DOHH2 (cell line): ENCODE results near the gene APCDD1L.

ENCODE experiments used
- H3F3A ChIP-seq: fragments of 200-600 bp; sonication (generic), shearing (Covaris generic); 2 replicates; pipeline ENCODE4 v1.6.0; 2016; ENCODE audit warnings: antibody characterized with exemption, mild to moderate bottlenecking; ENCODE audit not compliant: control insufficient read depth, insufficient read depth
- H3K27ac ChIP-seq: fragments of 200-600 bp; sonication (generic); 2 replicates; pipeline ENCODE4 v1.5.1; 2014; ENCODE audit warnings: low read depth, mild to moderate bottlenecking, low read length, moderate library complexity
- H3K27me3 ChIP-seq: fragments of 200-600 bp; sonication (generic); 2 replicates; pipeline ENCODE4 v1.6.1; 2014; ENCODE audit warnings: mild to moderate bottlenecking, low read length, mixed read lengths; ENCODE audit not compliant: control insufficient read depth
- H3K36me3 ChIP-seq: fragments of 200-600 bp; sonication (generic); 2 replicates; pipeline ENCODE4 v1.6.1; 2014; ENCODE audit warnings: mild to moderate bottlenecking, low read length, moderate library complexity, mixed read lengths; ENCODE audit not compliant: control insufficient read depth
- H3K4me1 ChIP-seq: fragments of 200-600 bp; sonication (generic); 2 replicates; pipeline ENCODE4 v1.6.1; 2014; ENCODE audit warnings: mild to moderate bottlenecking, low read length, mixed read lengths; ENCODE audit not compliant: control insufficient read depth
- H3K4me2 ChIP-seq: fragments of 200-600 bp; sonication (generic); 2 replicates; pipeline ENCODE4 v1.6.0; 2014; ENCODE audit warnings: mild to moderate bottlenecking, low read length, moderate library complexity
- H3K4me3 ChIP-seq: fragments of 200-600 bp; sonication (generic); 2 replicates; pipeline ENCODE4 v1.5.1; 2014; ENCODE audit warnings: mild to moderate bottlenecking, low read length, mixed read lengths
- H3K79me2 ChIP-seq: fragments of 200-600 bp; sonication (generic); 2 replicates; pipeline ENCODE4 v1.6.1; 2014; ENCODE audit warnings: mild to moderate bottlenecking, low read length, mixed read lengths; ENCODE audit not compliant: control insufficient read depth
- H3K9me2 ChIP-seq: fragments of 200-600 bp; sonication (generic); replicated peaks from 2 replicates; pipeline ENCODE4 v1.6.1; 2014; ENCODE audit warnings: mild to moderate bottlenecking, low read length, mixed read lengths; ENCODE audit not compliant: control insufficient read depth
- H3K9me3 ChIP-seq: fragments of 200-600 bp; sonication (generic); 2 replicates; pipeline ENCODE4 v1.6.1; 2014; ENCODE audit warnings: antibody characterized with exemption, low read length, mixed read lengths; ENCODE audit not compliant: control insufficient read depth, insufficient read depth
- H4K20me1 ChIP-seq: fragments of 200-600 bp; sonication (generic); 2 replicates; pipeline ENCODE4 v1.6.0; 2014; ENCODE audit warnings: low read depth, mild to moderate bottlenecking, antibody characterized with exemption, low read length, moderate library complexity; ENCODE audit not compliant: control insufficient read depth, insufficient read depth
- EZH2phosphoT487 ChIP-seq: fragments of 200-600 bp; sonication (generic); IDR thresholded peaks from 2 replicates; pipeline ENCODE4 v1.6.1; 2017; ENCODE audit warnings: borderline replicate concordance, mild to moderate bottlenecking, antibody characterized with exemption, low read length, moderate library complexity, mixed read lengths
- TF ChIP-seq, protein P1 (sequence below): fragments of 200-600 bp; sonication (generic); IDR thresholded peaks from one replicate; pipeline ENCODE4 v1.5.1; 2014; ENCODE audit warnings: antibody characterized with exemption, mild to moderate bottlenecking, low read depth, low read length; ENCODE audit not compliant: poor library complexity, severe bottlenecking

APCDD1L gene

DNA sequence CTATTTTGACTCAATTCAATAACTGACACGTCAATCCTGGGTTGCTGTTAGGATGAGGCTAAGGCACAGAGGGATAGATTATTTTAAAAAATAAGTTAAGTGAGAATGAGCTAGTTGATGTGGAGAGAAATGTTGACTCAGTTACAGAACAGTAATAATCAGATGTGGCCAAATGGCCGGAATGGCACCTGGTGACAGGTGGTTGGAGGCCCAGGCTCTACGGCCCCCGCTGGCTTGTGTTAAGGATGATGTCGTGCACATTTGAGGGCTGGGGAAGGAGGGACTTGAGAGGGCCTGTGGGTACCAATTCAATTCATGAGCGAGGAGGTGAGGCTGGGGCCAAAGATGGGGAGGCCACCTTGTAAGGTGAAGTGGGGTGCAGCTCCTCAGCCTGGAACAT is 31.7 kb downstream of the APCDD1L start:
- no peak overlapping the region for H3K4me3 ChIP-seq
- no peaks in the 10 kb centered on the region for H4K20me1 ChIP-seq
- no peaks in the 10 kb centered on the region for H3K4me1 ChIP-seq
- no peak overlapping the region for H3K4me2 ChIP-seq
- no peak for TF ChIP-seq EZH2phosphoT487
- TF ChIP-seq, protein P1, sequence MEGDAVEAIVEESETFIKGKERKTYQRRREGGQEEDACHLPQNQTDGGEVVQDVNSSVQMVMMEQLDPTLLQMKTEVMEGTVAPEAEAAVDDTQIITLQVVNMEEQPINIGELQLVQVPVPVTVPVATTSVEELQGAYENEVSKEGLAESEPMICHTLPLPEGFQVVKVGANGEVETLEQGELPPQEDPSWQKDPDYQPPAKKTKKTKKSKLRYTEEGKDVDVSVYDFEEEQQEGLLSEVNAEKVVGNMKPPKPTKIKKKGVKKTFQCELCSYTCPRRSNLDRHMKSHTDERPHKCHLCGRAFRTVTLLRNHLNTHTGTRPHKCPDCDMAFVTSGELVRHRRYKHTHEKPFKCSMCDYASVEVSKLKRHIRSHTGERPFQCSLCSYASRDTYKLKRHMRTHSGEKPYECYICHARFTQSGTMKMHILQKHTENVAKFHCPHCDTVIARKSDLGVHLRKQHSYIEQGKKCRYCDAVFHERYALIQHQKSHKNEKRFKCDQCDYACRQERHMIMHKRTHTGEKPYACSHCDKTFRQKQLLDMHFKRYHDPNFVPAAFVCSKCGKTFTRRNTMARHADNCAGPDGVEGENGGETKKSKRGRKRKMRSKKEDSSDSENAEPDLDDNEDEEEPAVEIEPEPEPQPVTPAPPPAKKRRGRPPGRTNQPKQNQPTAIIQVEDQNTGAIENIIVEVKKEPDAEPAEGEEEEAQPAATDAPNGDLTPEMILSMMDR, result no peak
- H3K9me2 ChIP-seq, result no peaks in the 10 kb centered on the region
- H3K36me3 ChIP-seq, result no peaks in the 10 kb centered on the region
- no peaks in the 10 kb centered on the region for H3K79me2 ChIP-seq
- no peak overlapping the region for H3K27ac ChIP-seq
- no peaks in the 10 kb centered on the region for H3K27me3 ChIP-seq
- H3K9me3 ChIP-seq, result peaks cover 13% of the 10 kb centered on the region
- H3F3A ChIP-seq, result no peaks in the 10 kb centered on the region

DNA sequence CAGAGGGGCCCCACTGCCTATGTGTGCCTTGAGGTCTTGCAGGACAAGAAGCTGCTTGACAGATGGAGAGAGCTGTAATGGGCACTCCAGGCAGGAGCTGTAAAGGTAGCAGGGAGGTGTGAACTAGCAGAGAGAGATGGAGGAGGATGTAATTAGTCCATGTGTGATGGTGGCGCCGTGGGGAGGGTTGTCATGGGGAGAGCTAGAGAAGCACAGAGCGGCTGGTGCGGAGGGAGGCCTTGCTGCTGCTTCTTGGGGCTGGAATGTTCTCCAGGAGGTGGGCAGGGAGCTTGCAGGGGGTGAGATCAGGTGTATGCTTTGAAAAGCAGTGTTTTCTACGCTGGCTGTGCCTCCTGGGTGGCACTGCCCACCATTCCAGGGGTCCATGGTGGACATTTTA is 32.1 kb downstream of the APCDD1L start:
- H3K9me3 ChIP-seq, result peaks cover 13% of the 10 kb centered on the region

GRCh38 chr20:58482416-58482815 is 32.8 kb downstream of the APCDD1L start:
- Histone ChIP-seq H3F3A (no peaks in the 10 kb centered on the region), H3K36me3 (no peaks in the 10 kb centered on the region), H3K9me2 (no peaks in the 10 kb centered on the region), H3K4me3 (no peak overlapping the region), H3K27ac (no peak overlapping the region), H3K9me3 (peaks cover 11% of the 10 kb centered on the region), H3K27me3 (no peaks in the 10 kb centered on the region), H3K79me2 (no peaks in the 10 kb centered on the region), H3K4me1 (no peaks in the 10 kb centered on the region), H3K4me2 (no peak overlapping the region), H4K20me1 (no peaks in the 10 kb centered on the region)
- TF ChIP-seq EZH2phosphoT487, result no peak
- TF ChIP-seq, protein P1, result no peak

More for the DNA sequence above, 32.1 kb downstream of the APCDD1L start:
- Histone ChIP-seq H3K9me2 (no peaks in the 10 kb centered on the region), H3K4me2 (no peak overlapping the region), H3K79me2 (no peaks in the 10 kb centered on the region), H3K27me3 (no peaks in the 10 kb centered on the region), H3K36me3 (no peaks in the 10 kb centered on the region), H3K4me1 (no peaks in the 10 kb centered on the region), H3F3A (no peaks in the 10 kb centered on the region), H4K20me1 (no peaks in the 10 kb centered on the region), H3K4me3 (no peak overlapping the region), H3K27ac (no peak overlapping the region)
- TF ChIP-seq, protein P1, result no peak
- no peak for TF ChIP-seq EZH2phosphoT487
